ENCODE data around the gene TENT4B.

The TENT4B gene

DNA sequence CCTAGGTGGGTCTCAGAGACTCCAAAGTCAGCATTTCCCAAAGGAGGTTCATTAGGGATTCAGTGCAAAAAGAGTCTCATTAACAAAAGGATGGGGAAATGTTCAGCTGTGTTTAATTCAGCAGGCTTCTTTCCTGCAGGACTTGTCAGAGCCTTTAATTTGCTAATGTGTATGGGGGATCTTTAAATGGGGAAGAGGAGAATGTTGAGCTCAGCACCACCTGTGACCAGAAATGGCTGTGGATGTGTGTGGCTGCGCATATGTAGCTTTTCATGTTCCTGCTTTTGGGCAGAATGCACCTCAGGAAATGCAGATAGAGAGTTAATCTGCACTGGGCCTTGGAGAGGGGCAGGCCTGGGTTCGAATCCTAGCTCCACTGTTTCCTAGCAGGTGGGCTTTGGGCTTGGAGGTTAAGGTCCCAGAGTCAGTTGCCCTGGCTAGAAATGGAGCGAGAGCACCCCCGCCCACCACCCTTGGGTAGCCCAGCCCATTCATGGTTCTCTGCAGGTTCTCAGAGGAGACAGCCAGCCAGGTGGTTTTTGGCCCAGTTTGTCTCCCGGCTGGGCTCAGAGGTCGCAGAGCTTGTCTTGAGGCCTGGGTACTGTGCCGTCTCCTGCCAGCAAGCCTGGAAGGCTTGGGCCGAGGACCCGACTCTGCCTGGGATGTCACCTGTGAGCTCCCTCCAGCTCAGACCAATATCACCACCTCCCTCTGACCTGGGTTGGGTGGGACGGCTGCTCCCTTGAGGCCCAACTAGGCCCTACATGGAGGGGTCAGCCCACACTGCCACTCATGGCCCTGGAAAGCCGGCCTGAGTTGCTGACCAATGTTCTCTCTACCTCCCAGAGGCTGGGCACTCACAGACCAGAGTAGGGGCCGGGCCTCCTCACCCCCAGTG lies 122.6 kb downstream of the TENT4B start:
- no peak for TF ChIP-seq CREB1 (IDR thresholded peaks at IDR 0.05; ENCODE audit: low read depth)
- TF ChIP-seq EP300 (IDR thresholded peaks at IDR 0.05; ENCODE audit: borderline replicate concordance) = no peak
- no peak for TF ChIP-seq NFIC (IDR thresholded peaks at IDR 0.05)

DNA sequence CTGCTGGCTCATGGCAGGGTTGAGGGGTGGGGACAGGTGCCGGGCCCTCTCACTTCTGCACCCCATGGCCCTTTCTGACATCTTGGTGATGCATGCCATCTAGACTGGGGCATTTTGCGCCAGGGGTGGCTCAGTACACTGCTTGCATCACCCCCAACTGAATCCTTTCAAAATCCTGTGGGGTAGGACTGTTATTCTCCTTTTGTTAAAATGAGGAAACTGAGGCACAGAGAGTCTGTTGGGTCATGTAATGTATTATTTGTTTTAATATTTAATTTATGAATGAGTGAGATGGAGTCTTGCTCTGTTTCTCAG lies 123.2 kb downstream of the TENT4B start:
- TF ChIP-seq TEAD4 (IDR thresholded peaks at IDR 0.05) = no peak
- no peak for TF ChIP-seq TCF12 (IDR thresholded peaks at IDR 0.05; ENCODE audit: low read depth)
- TF ChIP-seq CREB1 (IDR thresholded peaks at IDR 0.05; ENCODE audit: low read depth) = no peak
- no peak for TF ChIP-seq ZBTB7A (IDR thresholded peaks at IDR 0.05; ENCODE audit: low read depth)
- TF ChIP-seq MAX (IDR thresholded peaks at IDR 0.05) = no peak
- TF ChIP-seq TAF1 (IDR thresholded peaks at IDR 0.05; ENCODE audit: low read depth) = no peak
- TF ChIP-seq EGR1 (IDR thresholded peaks at IDR 0.05) = no peak
- TF ChIP-seq NFIC (IDR thresholded peaks at IDR 0.05) = no peak

DNA sequence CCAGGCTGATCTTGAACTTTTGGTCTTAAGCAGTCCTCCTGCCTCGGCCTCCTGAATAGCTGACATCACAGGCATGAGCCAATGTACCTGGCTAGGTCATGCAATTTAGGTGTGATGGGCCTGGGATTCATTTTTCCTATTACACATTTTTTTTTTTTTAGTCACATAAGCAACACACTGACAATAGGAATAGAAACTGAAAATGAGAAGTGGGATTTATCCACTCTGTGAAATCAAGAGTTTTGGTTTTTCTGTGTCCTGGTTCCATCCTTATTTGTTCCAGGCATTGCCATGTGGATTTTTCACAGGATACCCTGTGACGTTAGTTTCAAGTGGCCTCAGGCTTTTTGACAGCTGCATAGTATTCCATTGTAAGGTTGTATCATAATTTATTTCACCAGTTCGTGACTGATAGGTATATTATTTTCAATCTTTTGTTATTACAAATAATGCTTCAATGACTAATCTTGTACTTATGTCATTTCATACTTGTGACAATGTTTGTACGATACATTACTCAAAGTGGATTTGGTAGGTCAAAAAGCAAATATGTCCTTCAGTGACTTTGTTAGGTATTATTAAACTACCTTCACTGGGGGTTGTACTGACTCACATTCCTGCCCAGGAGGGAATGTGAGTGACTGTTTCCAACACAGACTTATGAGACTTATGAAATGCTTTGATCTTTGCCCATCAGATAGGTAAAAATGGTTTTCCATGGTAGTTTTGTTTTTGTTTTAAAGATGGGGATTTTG lies 123.9 kb downstream of the TENT4B start:
- no peak for TF ChIP-seq MAX (IDR thresholded peaks at IDR 0.05)
- TF ChIP-seq ZBTB7A (IDR thresholded peaks at IDR 0.05; ENCODE audit: low read depth) = no peak
- no peak for TF ChIP-seq TAF1 (IDR thresholded peaks at IDR 0.05; ENCODE audit: low read depth)
- no peak for TF ChIP-seq FOXM1 (IDR thresholded peaks at IDR 0.05; ENCODE audit: borderline replicate concordance, low read depth)
- no peak for TF ChIP-seq YY1 (IDR thresholded peaks at IDR 0.05; ENCODE audit: low read depth)
- no peak for TF ChIP-seq RAD21 (IDR thresholded peaks at IDR 0.05; ENCODE audit: low read depth)
- TF ChIP-seq REST (IDR thresholded peaks at IDR 0.05; ENCODE audit: low read depth) = no peak
- TF ChIP-seq TEAD4 (IDR thresholded peaks at IDR 0.05) = no peak
- TF ChIP-seq EGR1 (IDR thresholded peaks at IDR 0.05) = no peak
- TF ChIP-seq CEBPB (IDR thresholded peaks at IDR 0.05) = no peak
- no peak for TF ChIP-seq NFIC (IDR thresholded peaks at IDR 0.05)
- no peak for TF ChIP-seq USF1 (IDR thresholded peaks at IDR 0.05)
- no peak for TF ChIP-seq EP300 (IDR thresholded peaks at IDR 0.05; ENCODE audit: borderline replicate concordance)
- no peak for TF ChIP-seq CREB1 (IDR thresholded peaks at IDR 0.05; ENCODE audit: low read depth)

DNA sequence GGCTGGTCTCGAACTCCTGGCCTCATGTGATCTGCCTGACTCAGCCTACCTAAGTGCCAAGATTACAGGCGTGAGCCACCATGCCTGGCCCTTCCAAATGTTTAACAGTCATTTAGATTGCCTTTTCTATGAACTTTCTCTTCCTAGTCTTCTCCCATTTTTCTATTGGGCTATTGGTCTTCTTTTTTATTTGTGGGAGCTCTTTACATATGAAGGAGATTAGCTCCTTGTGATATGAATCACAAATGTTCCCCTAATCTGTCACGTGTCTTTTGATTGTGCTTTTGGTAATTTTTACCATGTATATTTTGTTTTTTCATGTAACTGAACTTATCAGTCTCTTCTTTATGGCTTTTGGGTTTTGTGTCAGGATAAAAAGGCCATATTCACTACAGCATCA lies 125.1 kb downstream of the TENT4B start:
- TF ChIP-seq EGR1 (IDR thresholded peaks at IDR 0.05) = no peak
- TF ChIP-seq TCF12 (IDR thresholded peaks at IDR 0.05; ENCODE audit: low read depth) = no peak
- TF ChIP-seq NFIC (IDR thresholded peaks at IDR 0.05) = no peak
- no peak for TF ChIP-seq MAX (IDR thresholded peaks at IDR 0.05)
- TF ChIP-seq YY1 (IDR thresholded peaks at IDR 0.05; ENCODE audit: low read depth) = no peak
- no peak for TF ChIP-seq TAF1 (IDR thresholded peaks at IDR 0.05; ENCODE audit: low read depth)

GRCh38 chr16:50279504-50279865 lies 126.4 kb downstream of the TENT4B start:
- TF ChIP-seq CREB1 (IDR thresholded peaks at IDR 0.05; ENCODE audit: low read depth) = no peak
- no peak for TF ChIP-seq MAX (IDR thresholded peaks at IDR 0.05)
- no peak for TF ChIP-seq CEBPB (IDR thresholded peaks at IDR 0.05)
- no peak for TF ChIP-seq EP300 (IDR thresholded peaks at IDR 0.05; ENCODE audit: borderline replicate concordance)
- TF ChIP-seq FOXM1 (IDR thresholded peaks at IDR 0.05; ENCODE audit: borderline replicate concordance, low read depth) = no peak
- TF ChIP-seq RAD21 (IDR thresholded peaks at IDR 0.05; ENCODE audit: low read depth) = no peak
- TF ChIP-seq ZBTB7A (IDR thresholded peaks at IDR 0.05; ENCODE audit: low read depth) = no peak
- TF ChIP-seq REST (IDR thresholded peaks at IDR 0.05; ENCODE audit: low read depth) = no peak

- TF ChIP-seq NFIC (IDR thresholded peaks at IDR 0.05) = no peak
- TF ChIP-seq YY1 (IDR thresholded peaks at IDR 0.05; ENCODE audit: low read depth) = no peak
- no peak for TF ChIP-seq CREB1 (IDR thresholded peaks at IDR 0.05; ENCODE audit: low read depth)
- no peak for TF ChIP-seq ZBTB7A (IDR thresholded peaks at IDR 0.05; ENCODE audit: low read depth)
- TF ChIP-seq CEBPB (IDR thresholded peaks at IDR 0.05) = no peak
Measured at GRCh38 chr16:50280932-50281331, 127.8 kb downstream of the TENT4B start.
